H1 (cell line): Measurements from ENCODE around the gene TAGLN2. TPM values are rescaled to one million over a fixed set of nuclear protein-coding genes. Genes with fewer than 3 reads are reported as not detected.

Source experiments
- CHD2 ChIP-seq: IDR thresholded peaks from 2 replicates; pipeline ENCODE4 v1.6.1; 2012; ENCODE audit warnings: low read length, improper control_type of control experiment
- JUND ChIP-seq: IDR thresholded peaks from 2 replicates; pipeline ENCODE4 v1.6.1; 2011; ENCODE audit warnings: mild to moderate bottlenecking, improper control_type of control experiment, low read length
- SP1 ChIP-seq: IDR thresholded peaks from 2 replicates; pipeline ENCODE4 v1.6.1; 2011; ENCODE audit warnings: low read depth, low read length
- TAF1 ChIP-seq: IDR thresholded peaks from 2 replicates; pipeline ENCODE4 v1.6.1; 2011; ENCODE audit warnings: mild to moderate bottlenecking, low read depth, low read length
- TCF12 ChIP-seq: IDR thresholded peaks from 2 replicates; pipeline ENCODE4 v1.6.1; 2011; ENCODE audit warnings: low read depth, mild to moderate bottlenecking, low read length
- polyA plus RNA-seq, 7 experiments: library from polyadenylated mRNA; depleted of rRNA in 3 of 7; stranded (reverse) in 5 of 7; unstranded in 2 of 7; fragments of >200 nt in 5 of 7; fragments of 200-250 nt in 2 of 7; gene quantifications; 1 replicate in 5 of 7; 2 replicates in 1 of 7; 4 replicates in 1 of 7; pipeline versions ENCODE4 v1.2.1 to v1.2.3, GENCODE V29; 2011 to 2013; ENCODE audit warnings: missing spikeins in 2 of 7, mixed read lengths in 2 of 7
- total RNA-seq: library from RNA; stranded (reverse); fragmentation: NEBNext Ultra II Directional; extraction: Animal tissue kit (Norgen Biotek cat#: 25700); gene quantifications from 2 replicates; pipeline ENCODE4 v1.2.1, GENCODE V29; 2021

TAGLN2 gene
- total and polyA plus RNA-seq, 2 of the 8 experiments (the other 6 are each of a cell fraction or from before 2014, with no cell fraction given) = 93.0 to 114 TPM

DNA sequence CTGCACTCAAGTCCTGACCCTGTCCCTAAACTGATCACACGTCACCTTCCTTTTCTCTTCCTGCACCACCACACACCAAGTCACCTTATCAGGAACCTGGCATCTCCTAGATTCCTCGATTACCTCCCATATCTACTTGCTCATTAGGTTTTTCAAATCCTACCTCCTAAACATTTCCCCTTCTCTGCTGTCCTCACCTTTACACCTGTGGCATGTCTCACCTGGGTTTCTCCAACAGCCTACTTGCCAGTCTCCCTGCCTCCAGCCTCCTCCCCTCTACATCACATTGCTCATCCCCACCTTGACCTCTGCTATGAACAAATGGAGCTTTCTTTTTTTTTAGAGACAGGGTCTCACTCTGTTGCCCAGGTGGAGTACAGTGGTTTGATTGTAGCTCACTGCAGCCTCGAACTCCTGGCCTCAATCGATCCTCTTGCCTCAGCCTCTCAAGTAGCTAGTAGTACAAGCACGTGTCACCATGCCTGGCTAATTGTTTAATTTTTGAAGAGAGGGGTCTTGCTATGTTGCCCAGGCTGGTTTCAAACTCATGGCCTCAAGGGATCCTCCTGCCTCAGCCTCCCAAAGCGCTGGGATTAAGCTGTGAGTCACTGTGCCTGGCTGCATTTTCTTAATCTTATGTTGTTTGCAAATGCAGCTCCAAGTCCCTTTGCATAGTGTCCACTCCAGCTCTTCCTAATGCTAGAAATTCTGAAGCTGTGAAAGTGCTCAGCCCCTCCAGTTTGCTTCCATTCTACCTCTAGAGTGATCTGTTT lies 13.8 kb upstream of the TAGLN2 start (continued):
- TF ChIP-seq JUND (no peak), TCF12 (no peak), TAF1 (no peak), CHD2 (no peak), SP1 (no peak)
- TF ChIP-seq, all 59 proteins: peak for 0
